GM19239 (cell line): ENCODE measurements around the gene TPX2.
A peak's percentile ranks its signal among the peaks of the same experiment; 100 is the strongest.

Experiments
- DNase-seq: peaks from one replicate; pipeline ENCODE4 v3.0.0; 2011; ENCODE audit warnings: low spot score; ENCODE audit not compliant: insufficient read length
- FAIRE-seq: peaks from 2 replicates; lab custom pipeline; 2011; peaks lifted over from hg19 to GRCh38; lab: Jason Lieb, UNC

The TPX2 gene

DNA sequence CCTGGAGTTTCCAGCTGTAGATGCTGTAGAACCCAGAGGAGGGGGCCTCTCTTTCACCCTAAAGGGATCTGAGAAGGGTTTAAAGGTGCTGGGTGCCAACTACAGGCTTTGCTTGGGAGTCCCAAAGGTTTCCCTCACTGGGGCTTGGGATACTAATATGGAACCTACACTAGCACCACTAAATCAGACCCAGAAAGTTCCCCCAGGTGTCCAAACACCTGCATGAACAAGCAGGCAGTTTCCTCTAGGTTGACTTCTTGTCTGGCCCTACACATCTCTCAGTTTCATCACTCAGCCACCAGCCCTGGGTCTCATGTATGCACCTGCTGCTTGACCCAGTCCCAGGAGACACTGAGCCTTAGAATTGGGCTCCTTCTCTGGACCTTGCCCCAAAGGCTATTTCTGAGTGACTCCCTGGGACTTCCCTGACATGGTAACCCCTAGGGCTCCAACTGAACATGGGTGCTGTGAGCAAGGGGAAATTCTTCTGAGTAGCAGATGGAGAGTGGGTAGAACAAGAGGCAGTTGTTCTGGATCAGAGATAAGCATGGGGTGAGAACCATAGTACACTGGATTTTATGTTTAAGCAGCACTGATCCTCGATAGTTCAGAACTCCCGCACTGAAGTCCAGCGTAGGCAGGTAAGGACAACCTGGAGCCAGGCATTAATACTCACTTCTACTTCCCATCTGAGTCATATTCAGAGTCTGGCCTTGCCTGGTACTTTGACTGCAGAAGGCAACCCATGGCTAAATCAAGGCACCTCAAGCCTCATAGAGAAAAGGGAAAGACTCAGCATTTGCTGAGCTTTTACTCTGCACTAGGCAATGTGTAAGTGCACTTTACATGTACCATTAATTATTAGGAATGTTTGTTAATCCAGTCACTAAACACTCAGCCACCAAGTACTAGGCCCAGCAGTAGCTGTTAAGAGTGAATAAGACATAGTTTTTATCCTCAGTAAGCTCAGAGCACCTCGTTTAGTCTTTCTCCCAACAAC is 33.2 kb upstream of the TPX2 start:
- FAIRE-seq (peak; percentile 78), DNase-seq (no peak)

- FAIRE-seq (no peak), DNase-seq (no peak)
These were observed 32.4 kb upstream of the TPX2 start for GRCh38 chr20:31706607-31707257.

DNA sequence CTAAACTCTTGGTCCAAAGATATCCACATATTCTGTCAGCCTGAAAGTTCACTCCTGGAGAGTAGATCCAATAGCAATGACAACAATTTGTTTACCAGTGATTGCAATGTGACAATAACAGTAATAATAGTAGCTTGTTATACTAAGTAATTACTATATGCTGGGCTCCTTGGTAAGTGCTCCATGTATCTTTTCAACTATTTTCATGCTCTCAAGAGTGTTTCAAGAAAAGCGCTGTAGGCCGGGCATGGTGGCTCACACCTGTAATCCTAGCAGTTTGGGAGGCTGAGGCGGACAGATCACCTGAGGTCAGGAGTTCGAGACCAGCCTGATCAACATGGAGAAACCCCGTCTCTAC is 31.9 kb upstream of the TPX2 start:
- DNase-seq (no peak), FAIRE-seq (no peak)

DNA sequence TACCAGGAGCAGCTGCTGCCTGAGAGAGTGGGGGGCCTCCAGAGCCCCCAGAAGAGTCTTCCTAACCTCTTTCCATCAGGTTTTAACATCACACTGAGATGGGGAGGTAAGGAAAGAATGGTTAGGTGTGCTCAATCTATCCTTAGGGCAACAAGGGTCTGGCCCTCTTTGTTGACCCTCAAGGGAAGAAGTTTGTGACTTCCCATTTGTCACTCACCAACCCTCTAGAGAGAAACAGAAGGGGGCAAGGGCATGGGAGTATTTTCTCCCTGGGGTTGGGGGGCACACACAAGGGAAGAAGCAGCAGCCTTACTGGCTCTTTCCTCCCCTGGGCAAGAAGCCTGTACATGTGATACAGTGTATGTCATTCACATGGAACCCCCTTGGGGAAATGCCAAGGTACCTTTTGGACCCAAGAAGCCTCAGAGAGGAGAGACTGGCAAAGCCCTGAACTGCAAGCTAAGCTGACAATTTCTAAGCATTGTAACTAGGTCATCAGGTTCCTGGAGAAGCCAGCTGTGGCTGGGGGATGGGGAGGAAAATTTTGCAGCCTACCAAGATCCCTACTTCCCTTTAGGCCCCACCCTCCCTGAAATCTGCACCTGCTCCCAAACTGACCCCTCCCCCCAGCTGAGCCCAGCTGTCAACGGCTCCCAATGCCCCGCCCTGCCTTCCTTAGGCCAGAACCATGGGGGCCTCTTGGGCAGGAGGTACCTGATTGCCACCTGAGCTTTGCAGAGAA is 30.9 kb upstream of the TPX2 start:
- no peak for DNase-seq
- FAIRE-seq = no peak

GRCh38 chr20:31708736-31709534 is 30.2 kb upstream of the TPX2 start:
- FAIRE-seq (no peak), DNase-seq (no peak)

DNA sequence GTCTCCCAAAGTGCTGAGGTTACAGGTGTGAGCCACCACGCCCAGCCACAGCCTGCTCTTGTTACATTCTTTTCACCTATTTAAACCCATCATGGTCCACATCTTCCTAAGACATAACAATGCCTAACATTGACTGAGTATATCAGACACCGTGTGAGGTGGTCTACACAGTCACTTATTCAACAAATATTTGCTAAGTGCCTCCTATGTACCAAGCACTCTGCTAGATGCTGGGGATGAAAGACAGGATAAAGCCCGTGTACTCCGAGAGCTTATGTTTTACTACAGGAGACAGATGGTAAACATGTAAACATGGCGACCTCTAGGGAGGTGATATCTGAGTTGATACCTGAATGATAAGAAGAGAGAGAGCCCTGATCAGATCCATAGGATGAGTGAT is 29.2 kb upstream of the TPX2 start:
- FAIRE-seq (no peak), DNase-seq (no peak)

GRCh38 chr20:31710423-31711108 is 28.5 kb upstream of the TPX2 start:
- no peak for FAIRE-seq

DNA sequence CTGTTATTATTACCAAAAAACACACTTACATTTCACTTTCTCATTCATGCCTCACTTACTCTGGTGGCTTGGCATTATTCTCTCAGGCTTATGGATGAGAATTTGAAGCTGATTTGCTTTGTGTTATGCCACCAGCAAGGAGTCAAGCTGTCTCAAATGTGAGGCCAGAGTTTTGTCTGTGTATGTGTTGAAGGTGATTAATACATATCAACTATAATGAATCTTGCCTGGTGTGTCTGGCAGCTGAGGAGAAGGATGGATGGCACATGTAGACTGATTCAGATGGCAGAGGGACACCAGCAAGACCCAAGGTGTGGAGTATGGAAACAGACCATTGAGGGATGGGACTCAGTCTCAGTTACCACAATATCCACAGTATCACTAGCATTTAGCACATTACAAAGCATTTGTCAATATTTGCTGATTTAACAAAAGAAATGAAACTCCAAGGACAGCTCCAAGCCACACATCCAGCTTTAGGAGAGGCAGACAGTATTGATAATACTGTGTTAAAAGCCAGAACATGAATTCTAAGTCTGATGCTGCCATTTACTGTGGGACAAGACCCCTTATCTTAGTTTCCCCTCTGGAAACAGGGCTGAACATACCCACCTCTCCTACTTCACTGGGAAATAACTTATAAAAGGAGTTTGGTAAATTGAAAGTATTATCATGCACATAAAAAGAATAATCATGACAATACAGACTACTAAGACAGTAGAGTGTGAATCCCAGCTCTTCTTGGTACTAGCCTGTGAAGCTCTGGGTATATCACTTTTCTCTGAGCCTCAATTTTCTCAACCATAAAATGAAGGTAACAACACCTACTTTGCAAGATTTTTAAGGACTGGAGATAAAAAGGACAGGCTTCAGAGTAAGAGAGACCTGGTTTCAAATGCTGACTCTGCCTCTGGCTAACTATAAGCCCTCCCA is 27.6 kb upstream of the TPX2 start:
- DNase-seq (no peak), FAIRE-seq (no peak)

More at GRCh38 chr20:31710423-31711108, 28.5 kb upstream of the TPX2 start:
- no peak for DNase-seq

DNA sequence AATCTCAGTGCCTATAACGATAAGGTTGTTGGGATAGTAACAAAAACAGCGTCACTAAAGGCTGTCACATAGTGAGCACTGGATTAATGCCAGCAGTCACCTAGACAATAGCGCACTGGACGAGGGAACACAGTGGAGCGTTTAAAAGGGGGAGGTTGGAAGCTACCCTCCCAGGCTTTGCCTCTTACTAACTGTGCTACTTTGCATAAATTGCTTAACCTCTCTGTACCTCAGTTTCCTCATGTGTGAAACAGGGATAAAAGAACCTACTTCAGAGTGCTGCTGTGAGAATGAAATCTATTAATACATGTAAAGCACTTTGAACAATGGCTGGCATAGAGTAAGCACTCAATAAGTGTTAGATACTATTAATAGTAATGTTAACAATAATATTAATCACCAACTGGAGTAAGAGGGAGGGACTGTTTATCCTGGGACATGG is 27.0 kb upstream of the TPX2 start:
- DNase-seq = no peak
- FAIRE-seq = no peak

DNA sequence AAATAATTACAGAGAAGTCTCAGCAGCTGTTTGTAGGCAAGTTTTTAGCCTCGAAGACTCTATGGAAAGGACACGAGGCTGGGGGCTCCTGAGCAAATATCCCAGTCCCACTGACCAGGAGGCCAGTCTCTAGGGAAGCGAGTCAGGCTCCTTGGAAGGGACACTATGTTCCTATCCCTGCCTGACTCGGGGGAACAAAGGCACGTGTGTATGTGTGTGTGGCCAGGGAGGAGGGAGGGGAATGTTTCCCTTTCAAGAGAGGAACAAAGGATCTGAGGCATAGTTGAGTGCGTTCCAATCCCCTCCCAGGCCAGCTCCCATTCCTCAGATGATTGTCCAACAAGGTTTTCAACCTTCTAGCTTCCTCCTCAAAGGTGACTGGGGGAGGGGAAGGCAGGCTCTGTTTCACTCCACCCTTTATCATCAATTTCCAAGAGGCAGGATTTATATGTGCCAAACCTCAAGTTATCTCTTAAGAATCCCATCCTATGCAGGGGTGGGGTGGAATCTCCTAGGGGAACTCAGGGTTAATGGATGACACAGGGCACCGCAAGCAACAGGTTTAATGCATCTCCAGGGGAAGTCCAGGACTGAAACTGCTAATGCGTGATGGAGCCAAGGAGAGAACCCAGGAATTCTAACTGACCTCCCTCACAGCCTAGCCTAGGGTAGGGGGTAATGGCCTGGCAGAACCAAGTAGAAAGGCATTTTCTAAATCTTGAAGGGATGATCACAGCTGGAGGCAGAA is 26.4 kb upstream of the TPX2 start:
- FAIRE-seq = no peak
- DNase-seq = no peak

- no peak for DNase-seq
- FAIRE-seq = no peak
These were observed 25.5 kb upstream of the TPX2 start for GRCh38 chr20:31713312-31714273.

- FAIRE-seq (no peak), DNase-seq (no peak)
These were observed 23.3 kb upstream of the TPX2 start for GRCh38 chr20:31715766-31716165.

DNA sequence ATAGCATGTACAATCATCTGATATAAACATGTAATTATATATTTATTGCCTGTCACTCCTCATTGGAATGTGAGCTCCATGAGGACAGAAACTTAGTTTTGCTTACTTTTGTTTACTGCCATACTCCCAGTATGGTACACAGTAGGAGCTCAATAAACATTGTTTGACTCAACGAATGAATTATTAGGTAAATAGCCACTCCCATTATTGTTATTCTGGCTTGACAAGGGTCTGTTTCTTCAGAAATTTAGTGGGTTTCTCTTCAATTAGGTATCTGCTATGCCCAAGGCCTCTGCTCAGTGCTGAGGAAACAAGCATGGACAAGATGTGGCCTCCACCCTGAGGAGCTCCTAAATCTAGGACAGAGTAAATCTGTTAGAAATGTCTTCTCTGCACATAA is 22.7 kb upstream of the TPX2 start:
- FAIRE-seq (no peak), DNase-seq (no peak)

DNA sequence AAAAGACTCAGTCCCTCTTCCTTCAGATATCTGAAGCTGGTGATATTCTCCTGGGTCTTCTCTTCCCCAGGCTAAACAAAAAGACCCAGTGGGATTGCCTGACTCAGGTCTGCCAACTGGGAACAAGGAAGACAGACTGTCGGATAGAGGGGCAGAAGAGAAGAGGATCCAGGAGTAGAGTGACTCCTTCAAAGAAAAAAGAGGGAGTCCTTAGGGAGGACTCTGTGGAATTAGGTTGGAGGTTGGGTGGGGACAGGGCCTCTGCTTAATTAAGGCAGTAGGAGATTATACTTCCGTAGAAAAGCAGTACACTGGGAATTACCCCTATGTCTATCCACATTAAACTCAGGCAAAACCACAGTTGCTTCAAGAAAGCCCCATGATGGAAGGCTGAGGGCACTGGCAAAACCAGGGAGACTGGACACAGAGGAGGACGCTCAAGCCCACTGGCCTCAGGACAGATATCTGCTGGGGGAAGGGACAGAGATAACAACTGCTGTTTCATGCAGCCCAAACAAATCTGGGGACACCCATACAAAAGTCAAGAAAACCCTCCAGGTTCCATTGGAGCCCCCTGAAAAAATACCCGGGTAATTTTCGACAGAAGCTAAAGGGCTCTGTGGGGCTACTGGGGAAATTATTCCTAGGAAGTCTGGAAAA is 22.1 kb upstream of the TPX2 start:
- DNase-seq (no peak), FAIRE-seq (no peak)

GRCh38 chr20:31717478-31718201 is 21.4 kb upstream of the TPX2 start:
- DNase-seq (no peak), FAIRE-seq (no peak)
